Inferior parietal cortex (tissue), 1 donor: Measurements from ENCODE around the gene USP37.

ENCODE experiments used
- DNase-seq: peaks from one replicate; pipeline ENCODE4 v3.0.0-alpha.2; 2016; ENCODE audit errors: extremely low spot score

The USP37 gene

DNA sequence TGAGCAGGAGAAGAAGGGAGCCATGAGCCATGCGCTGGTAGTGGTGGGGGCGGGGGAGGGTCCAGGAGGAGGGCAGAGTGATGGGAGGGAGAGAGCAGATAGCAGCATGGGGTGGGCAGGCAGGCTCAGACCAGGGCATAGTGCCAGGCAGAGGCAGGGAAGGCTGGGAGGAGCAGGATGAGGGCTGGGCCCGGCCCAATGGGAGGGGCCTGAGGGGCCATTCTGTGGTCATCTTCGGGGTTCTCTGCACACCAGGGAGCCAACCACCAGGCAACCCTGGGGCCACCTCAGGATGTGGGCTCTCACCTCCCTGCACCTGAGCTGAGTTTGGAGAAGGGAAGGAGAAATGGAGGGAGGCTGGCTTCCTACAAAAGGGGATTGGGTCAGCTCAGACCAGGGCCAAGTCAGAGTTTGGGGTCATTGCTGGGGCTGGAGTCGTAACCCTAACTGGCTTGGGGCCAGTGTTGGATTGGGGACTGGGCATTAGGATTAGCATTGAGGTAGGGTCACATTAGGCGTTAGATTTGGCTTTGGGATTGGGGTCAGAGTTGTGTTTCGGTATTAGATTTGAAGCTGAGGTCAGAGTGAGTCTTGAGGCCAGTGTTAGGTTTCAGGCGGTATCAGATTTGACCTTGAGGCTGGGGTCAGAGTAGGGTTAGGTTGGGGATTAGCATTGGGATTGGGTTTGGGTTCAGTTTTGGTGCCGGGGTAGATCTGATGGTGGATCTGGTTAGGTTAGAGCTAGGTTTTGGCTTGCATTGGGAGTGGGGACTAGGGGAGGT, 138.0 kb downstream of the USP37 start:
- DNase-seq, result no peak

- no peak for DNase-seq
These were observed 139.1 kb downstream of the USP37 start for GRCh38 chr2:218428846-218429558.

DNA sequence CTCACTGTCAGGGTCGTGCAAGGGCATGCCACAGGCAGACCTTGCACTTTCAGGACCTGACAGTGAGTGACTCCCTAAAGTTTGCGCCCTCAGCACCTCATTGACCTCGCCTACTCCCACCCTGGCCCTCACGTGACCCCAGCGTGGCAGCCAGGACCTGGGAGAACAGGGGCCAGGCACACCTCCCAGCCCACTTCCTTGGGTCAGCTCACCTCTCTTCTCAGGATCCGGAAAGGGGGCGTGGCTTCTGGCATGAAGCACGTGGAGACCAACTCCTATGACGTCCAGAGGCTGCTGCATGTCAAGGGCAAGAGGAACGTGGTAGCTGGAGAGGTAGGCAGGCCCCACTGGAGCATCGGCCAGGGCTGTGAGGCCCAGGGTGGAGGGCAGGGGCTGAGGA, 140.4 kb downstream of the USP37 start:
- no peak for DNase-seq

GRCh38 chr2:218425531-218425930, 142.6 kb downstream of the USP37 start:
- no peak for DNase-seq

- DNase-seq, result no peak
These were observed 144.6 kb downstream of the USP37 start for GRCh38 chr2:218423584-218423983.

- DNase-seq, result no peak
These were observed 145.6 kb downstream of the USP37 start for GRCh38 chr2:218422403-218423086.

GRCh38 chr2:218421027-218421426, 147.1 kb downstream of the USP37 start:
- DNase-seq, result no peak

DNA sequence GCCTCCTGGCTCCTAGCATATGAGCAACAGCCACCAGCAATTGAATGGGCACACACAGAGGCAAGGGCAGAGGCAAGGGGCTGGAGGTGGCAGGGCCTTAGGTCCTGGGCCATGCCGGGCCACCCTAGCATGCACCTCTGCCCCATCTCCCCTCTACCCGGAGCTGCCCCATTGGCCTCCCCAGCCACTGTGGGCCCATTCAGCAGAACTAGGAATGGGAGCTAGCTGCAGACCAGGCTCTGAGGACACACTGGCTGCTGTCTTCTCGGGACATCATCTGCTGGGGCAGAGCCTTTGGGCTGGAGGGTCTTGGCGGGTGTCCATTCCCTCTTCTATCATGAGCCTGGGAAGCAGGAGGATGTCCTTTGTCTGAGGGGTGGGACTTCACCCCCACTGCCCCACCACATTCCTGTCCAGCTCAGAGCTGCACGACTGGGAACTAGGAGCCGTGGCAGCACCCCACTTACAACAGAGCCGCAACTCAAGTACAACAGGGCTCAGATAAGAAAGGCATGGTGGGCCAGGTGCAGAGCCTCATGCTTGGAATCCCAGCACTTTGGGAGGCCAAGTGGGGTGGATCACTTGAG, 148.4 kb downstream of the USP37 start:
- DNase-seq, result no peak

GRCh38 chr2:218418717-218419458, 149.3 kb downstream of the USP37 start, which contains the start of gene VIL1:
Gene VIL1 (plus strand): TSS chr2:218419123. CDS start chr2:218423779, 4,656 bp downstream.
- DNase-seq, result no peak

DNA sequence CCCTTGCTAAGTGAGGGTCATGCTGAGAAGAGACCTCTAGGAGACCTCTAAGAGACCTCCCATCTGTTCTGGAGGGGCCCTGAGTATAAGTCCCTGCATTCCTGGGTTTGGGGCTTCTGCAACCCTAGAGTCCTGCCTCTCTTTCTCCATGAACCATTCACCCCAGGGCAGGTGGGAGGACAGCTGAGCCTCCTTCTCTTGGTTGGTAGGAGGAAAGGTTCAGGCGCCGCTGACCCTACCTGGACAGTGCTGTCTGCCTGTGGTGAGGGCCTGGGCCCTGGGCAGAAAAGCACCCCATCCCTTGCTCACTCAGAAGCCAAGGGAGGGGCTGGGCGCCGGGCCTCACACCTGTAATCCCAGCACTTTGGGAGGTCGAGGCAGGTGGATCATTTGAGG, 149.8 kb downstream of the USP37 start:
- no peak for DNase-seq

DNA sequence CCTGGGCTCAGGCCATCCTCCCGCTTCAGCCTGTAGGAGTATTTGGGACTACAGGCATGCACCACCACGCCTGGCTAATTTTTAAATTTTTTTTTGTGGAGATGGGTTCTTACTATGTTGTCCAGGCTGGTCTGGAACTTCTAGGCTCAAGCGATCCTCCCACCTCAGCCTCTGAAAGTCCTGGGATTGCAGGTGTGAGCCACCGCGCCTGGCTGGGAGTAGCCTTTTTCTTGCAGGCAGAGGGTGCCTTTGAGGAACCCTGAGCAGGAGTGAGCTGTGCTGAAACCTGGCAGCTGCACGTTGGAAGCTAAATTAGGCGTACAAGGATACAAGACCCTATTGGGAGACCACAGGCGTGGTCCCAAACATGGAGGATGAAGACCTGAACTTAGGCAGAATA, 160.4 kb downstream of the USP37 start:
- DNase-seq, result no peak

- peak; percentile 58 for DNase-seq
These were observed 161.1 kb downstream of the USP37 start for GRCh38 chr2:218406949-218407618.

DNA sequence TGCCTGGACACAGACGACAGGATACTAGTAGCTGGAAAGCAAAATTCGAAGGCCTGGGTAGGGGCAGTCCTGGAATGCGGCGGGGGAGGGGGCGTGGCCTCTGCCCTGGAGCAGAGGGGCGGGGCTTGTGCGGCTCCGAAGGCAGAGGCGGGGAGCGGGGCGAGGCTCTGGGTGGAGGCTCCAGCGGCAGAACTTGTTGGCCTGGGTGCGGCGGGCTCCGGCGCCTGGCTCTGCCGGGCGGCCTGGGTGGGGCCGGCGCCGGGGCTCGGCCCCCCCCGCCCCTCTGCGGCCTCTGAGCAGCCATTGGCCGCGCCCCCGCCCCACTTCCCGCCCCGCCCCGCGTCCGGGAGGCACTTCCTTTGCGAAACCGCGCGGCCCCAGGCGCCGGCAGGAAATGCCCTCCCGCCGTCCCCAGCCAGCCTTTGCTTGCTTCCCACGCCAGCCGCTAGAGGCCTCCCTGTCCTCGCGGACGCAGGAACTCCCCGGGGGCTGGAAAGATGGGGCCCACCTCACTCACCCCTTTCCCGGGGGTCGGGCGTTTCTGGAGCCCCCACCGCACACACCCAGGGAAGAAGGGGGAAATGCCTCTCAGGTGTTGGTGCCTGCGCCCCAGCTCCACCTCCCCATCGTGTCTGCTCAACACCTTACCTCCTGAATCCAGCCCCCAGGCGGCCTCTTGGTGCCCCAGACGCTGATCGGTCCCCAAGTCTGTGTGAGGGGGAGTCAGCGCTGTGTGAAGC, 161.8 kb downstream of the USP37 start:
- peak; percentile 88 for DNase-seq

DNA sequence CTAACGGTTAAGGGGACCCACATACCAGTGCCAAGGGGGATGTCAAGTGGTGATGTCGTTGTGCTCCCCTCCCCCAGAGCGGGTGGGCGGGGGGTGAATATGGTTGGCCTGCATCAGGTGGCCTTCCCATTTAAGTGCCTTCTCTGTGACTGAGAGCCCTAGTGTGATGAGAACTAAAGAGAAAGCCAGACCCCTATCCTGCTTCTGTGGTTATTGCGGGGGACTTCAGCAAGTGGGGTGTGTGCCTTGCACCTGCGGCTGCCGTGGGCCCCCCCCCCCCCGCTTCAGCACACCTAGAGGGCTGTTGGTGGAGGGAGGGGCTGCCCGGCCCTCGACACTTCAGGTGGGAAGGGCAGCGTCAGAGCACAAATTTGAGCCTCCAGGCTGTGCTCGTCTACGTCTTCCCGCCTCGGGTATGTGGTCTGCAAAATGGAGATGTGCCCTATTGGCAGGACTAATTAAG, 162.4 kb downstream of the USP37 start:
- DNase-seq, result no peak

DNA sequence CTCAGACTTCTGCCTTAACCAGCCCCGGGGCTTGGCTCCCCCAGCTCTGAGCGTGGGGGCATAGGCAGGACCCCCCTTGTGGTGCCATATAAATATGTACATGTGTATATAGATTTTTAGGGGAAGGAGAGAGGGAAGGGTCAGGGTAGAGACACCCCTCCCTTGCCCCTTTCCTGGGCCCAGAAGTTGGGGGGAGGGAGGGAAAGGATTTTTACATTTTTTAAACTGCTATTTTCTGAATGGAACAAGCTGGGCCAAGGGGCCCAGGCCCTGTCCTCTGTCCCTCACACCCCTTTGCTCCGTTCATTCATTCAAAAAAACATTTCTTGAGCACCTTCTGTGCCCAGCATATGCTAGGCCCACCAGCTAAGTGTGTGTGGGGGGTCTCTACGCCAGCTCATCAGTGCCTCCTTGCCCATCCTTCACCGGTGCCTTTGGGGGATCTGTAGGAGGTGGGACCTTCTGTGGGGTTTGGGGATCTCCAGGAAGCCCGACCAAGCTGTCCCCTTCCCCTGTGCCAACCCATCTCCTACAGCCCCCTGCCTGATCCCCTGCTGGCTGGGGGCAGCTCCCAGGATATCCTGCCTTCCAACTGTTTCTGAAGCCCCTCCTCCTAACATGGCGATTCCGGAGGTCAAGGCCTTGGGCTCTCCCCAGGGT, 162.9 kb downstream of the USP37 start:
- DNase-seq, result no peak

DNA sequence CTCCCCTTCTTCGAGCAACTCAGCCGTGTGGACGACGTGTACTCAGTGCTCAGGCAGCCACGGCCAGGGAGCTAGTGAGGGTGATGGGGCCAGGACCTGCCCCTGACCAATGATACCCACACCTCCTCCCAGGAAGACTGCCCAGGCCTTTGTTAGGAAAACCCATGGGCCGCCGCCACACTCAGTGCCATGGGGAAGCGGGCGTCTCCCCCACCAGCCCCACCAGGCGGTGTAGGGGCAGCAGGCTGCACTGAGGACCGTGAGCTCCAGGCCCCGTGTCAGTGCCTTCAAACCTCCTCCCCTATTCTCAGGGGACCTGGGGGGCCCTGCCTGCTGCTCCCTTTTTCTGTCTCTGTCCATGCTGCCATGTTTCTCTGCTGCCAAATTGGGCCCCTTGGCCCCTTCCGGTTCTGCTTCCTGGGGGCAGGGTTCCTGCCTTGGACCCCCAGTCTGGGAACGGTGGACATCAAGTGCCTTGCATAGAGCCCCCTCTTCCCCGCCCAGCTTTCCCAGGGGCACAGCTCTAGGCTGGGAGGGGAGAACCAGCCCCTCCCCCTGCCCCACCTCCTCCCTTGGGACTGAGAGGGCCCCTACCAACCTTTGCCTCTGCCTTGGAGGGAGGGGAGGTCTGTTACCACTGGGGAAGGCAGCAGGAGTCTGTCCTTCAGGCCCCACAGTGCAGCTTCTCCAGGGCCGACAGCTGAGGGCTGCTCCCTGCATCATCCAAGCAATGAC, 163.6 kb downstream of the USP37 start:
- no peak for DNase-seq

DNA sequence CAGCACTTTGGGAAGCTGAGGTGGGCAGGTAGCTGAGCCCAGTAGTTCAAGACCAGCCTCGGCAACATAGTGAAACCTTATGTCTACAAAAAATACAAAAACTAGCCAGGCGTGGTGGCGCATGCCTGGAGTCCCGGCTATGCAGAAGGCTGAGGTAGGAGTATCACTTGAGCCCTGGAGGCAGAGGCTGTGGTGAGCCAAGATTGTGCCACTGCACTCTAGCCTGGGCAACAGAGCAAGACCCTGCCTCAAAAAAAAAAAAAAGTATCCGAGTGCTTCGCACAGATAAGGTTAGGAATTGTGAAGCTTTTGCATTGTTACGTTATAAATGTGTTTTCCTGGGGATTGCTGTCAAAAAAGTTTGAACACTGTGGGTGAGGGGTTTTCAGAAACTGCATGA, 164.3 kb downstream of the USP37 start:
- no peak for DNase-seq

DNA sequence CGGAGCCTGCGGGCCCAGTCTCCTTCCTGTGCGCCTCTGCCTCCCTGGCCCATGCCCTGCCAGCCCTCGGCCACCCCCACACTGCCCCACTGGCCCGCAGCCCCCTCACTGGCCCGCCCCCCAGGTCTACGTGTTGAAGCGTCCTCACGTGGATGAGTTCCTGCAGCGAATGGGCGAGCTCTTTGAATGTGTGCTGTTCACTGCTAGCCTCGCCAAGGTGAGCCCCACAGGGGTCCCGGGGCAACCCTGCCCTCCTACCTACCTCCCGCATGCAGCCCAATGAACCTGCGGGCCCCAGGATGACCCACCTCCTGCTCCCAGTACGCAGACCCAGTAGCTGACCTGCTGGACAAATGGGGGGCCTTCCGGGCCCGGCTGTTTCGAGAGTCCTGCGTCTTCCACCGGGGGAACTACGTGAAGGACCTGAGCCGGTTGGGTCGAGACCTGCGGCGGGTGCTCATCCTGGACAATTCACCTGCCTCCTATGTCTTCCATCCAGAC, 165.2 kb downstream of the USP37 start:
- DNase-seq, result no peak

DNA sequence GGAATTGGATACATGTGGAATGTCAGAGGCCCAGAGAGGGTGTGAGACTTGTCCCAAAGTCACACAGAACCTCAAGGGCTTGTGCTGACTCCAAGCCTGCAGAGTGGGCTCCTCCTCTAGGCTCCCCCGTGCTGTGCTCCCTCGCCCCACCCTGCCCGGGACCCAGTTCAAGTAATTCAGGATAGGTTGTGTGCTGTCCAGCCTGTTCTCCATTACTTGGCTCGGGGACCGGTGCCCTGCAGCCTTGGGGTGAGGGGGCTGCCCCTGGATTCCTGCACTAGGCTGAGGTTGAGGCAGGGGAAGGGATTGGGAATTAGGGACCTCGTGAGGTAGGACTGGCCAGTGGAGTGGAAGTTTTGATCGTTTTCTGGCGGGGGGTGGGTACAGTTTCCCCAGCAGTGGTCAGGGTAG, 165.7 kb downstream of the USP37 start:
- no peak for DNase-seq
